GM23338 (cell line): Measurements from ENCODE around the gene LMAN2L. TPM values are rescaled to one million over a fixed set of nuclear protein-coding genes. Genes with fewer than 3 reads are reported as not detected.

Experiments
- ATAC-seq: fragments of 200-7000 bp; cut with Tn5 transposase; 3 replicates; pipeline ENCODE4 v1.9.1; 2020
- DNase-seq: peaks from one replicate; pipeline ENCODE4 v3.0.0-alpha.2; 2015; ENCODE audit warnings: low spot score
- H2AFZ ChIP-seq: fragments of 200-600 bp; sonication (generic); 2 replicates; pipeline ENCODE4 v1.8.0; 2016; ENCODE audit warnings: antibody characterized with exemption, mild to moderate bottlenecking, moderate library complexity
- H3F3A ChIP-seq: fragments of 200-600 bp; sonication (generic); replicated peaks from 2 replicates; pipeline ENCODE4 v1.8.0; 2017; ENCODE audit warnings: antibody characterized with exemption, mixed run types, low read depth
- H3K27ac ChIP-seq: fragments of 200-600 bp; sonication (generic); 2 replicates; pipeline ENCODE4 v1.6.1; 2016; ENCODE audit warnings: low read depth
- H3K27me3 ChIP-seq: fragments of 200-600 bp; sonication (generic); 2 replicates; pipeline ENCODE4 v1.8.0; 2016; ENCODE audit warnings: mild to moderate bottlenecking, mixed run types, moderate library complexity; ENCODE audit not compliant: insufficient read depth
- H3K36me3 ChIP-seq: fragments of 200-600 bp; sonication (generic); 2 replicates; pipeline ENCODE4 v1.8.0; 2016; ENCODE audit warnings: mild to moderate bottlenecking; ENCODE audit not compliant: insufficient read depth
- H3K4me1 ChIP-seq: fragments of 200-600 bp; sonication (generic); 2 replicates; pipeline ENCODE4 v1.8.0; 2016; ENCODE audit warnings: mild to moderate bottlenecking, moderate library complexity; ENCODE audit not compliant: insufficient read depth
- H3K4me2 ChIP-seq: fragments of 200-600 bp; sonication (generic); 2 replicates; pipeline ENCODE4 v1.7.1; 2017; ENCODE audit warnings: mixed run types
- H3K4me3 ChIP-seq: fragments of 200-600 bp; sonication (generic); 2 replicates; pipeline ENCODE4 v1.6.1; 2016; ENCODE audit warnings: mixed run types
- H3K79me2 ChIP-seq: fragments of 200-600 bp; sonication (generic); replicated peaks from 2 replicates; pipeline ENCODE4 v1.8.0; 2017; ENCODE audit warnings: mild to moderate bottlenecking; ENCODE audit not compliant: insufficient read depth
- H3K9me2 ChIP-seq: fragments of 200-600 bp; sonication (generic); 2 replicates; pipeline ENCODE4 v1.8.0; 2017; ENCODE audit not compliant: insufficient read depth
- H4K20me1 ChIP-seq: fragments of 200-600 bp; sonication (generic); replicated peaks from 2 replicates; pipeline ENCODE4 v1.8.0; 2017; ENCODE audit warnings: mild to moderate bottlenecking; ENCODE audit not compliant: insufficient read depth
- H3K27ac Mint-ChIP-seq: 2 replicates; pipeline ENCODE4 v1.8.0; 2020; ENCODE audit warnings: inconsistent platforms, mild to moderate bottlenecking, moderate library complexity, mixed read lengths
- H3K27me3 Mint-ChIP-seq: 3 replicates; pipeline ENCODE4 v1.8.0; 2022; ENCODE audit warnings: low read depth, mild to moderate bottlenecking, moderate library complexity, mixed read lengths, inconsistent platforms; ENCODE audit not compliant: insufficient read depth, poor library complexity
- H3K36me3 Mint-ChIP-seq: 3 replicates; pipeline ENCODE4 v1.8.0; 2021; ENCODE audit warnings: low read depth, mild to moderate bottlenecking, inconsistent platforms, moderate library complexity, mixed read lengths
- H3K4me1 Mint-ChIP-seq: 3 replicates; pipeline ENCODE4 v1.8.0; 2020; ENCODE audit warnings: mild to moderate bottlenecking, inconsistent platforms, mixed read lengths
- H3K4me3 Mint-ChIP-seq: 3 replicates; pipeline ENCODE4 v1.8.0; 2021; ENCODE audit warnings: moderate library complexity, mild to moderate bottlenecking, inconsistent platforms, mixed read lengths
- H3K9me3 Mint-ChIP-seq: 3 replicates; pipeline ENCODE4 v1.8.0; 2020; ENCODE audit warnings: moderate library complexity, mild to moderate bottlenecking, inconsistent platforms, mixed read lengths
- CREB1 ChIP-seq: fragments of 250-450 bp; sonication (Bioruptor Pico); IDR thresholded peaks from 2 replicates; pipeline ENCODE4 v1.5.0; 2020; ENCODE audit warnings: low read depth, mild to moderate bottlenecking, moderate library complexity
- EZH2 ChIP-seq: fragments of 200-600 bp; sonication (generic); IDR thresholded peaks from one replicate; pipeline ENCODE4 v1.8.0; 2017; ENCODE audit warnings: antibody characterized with exemption, mild to moderate bottlenecking, low read depth; ENCODE audit not compliant: unreplicated experiment
- EZH2phosphoT487 ChIP-seq: fragments of 200-600 bp; sonication (generic); IDR thresholded peaks from one replicate; pipeline ENCODE4 v1.8.1; 2018; ENCODE audit warnings: antibody characterized with exemption; ENCODE audit not compliant: unreplicated experiment
- JUNB ChIP-seq: IDR thresholded peaks from one replicate; pipeline ENCODE4 v1.6.1; 2016; ENCODE audit warnings: antibody characterized with exemption; ENCODE audit not compliant: unreplicated experiment
- NANOG ChIP-seq: IDR thresholded peaks from 2 replicates; pipeline ENCODE4 v1.6.1; 2016; ENCODE audit warnings: antibody characterized with exemption, borderline replicate concordance
- POLR2AphosphoS5 ChIP-seq: IDR thresholded peaks from 2 replicates; pipeline ENCODE4 v1.6.1; 2016; ENCODE audit warnings: antibody characterized with exemption, low read depth
- STAT1 ChIP-seq: IDR thresholded peaks from one replicate; pipeline ENCODE4 v1.6.1; 2016; ENCODE audit warnings: antibody characterized with exemption; ENCODE audit not compliant: unreplicated experiment
- ZNF114 ChIP-seq: fragments of 250-450 bp; sonication (Bioruptor Pico); IDR thresholded peaks from 2 replicates; pipeline ENCODE4 v1.5.0; 2020; ENCODE audit warnings: mild to moderate bottlenecking, moderate library complexity
- ZNF331 ChIP-seq: fragments of 250-450 bp; sonication (Bioruptor Pico); IDR thresholded peaks from 2 replicates; pipeline ENCODE4 v1.5.0; 2020; ENCODE audit warnings: low read depth, mild to moderate bottlenecking, moderate library complexity
- polyA plus RNA-seq: library from polyadenylated mRNA; unstranded; fragments of >200 nt; fragmentation: Nextera tagmentation; extraction: Ambion mirVana; gene quantifications from 2 replicates; pipeline ENCODE4 v1.2.1, GENCODE V29; 2016
- total RNA-seq: library from RNA; depleted of rRNA; stranded (reverse); fragments of >200 nt; shearing (Covaris generic); gene quantifications from 2 replicates; pipeline ENCODE4 v1.2.3, GENCODE V29; 2014
- TF ChIP-seq, protein P1 (sequence below): IDR thresholded peaks from 2 replicates; pipeline ENCODE4 v1.6.1; 2016; ENCODE audit warnings: antibody characterized with exemption
- TF ChIP-seq, protein P2 (sequence below), 2 experiments: fragments of 200-600 bp in 1 of 2; sonication (generic) in 1 of 2; conservative IDR thresholded peaks; 2 replicates each; pipeline versions ENCODE4 v1.5.1 to v1.6.1; 2016 to 2017; ENCODE audit warnings: antibody characterized with exemption in 2 of 2, low read depth in 2 of 2, mild to moderate bottlenecking in 2 of 2, moderate library complexity in 1 of 2
- TF ChIP-seq, protein P3 (sequence below): IDR thresholded peaks from one replicate; pipeline ENCODE4 v1.6.1; 2018; ENCODE audit warnings: antibody characterized with exemption; ENCODE audit not compliant: unreplicated experiment
- TF ChIP-seq, protein P4 (sequence below): fragments of 250-450 bp; sonication (Bioruptor Pico); IDR thresholded peaks from 2 replicates; pipeline ENCODE4 v1.5.0; 2020; ENCODE audit warnings: mild to moderate bottlenecking, moderate library complexity

The LMAN2L gene
- total and polyA plus RNA-seq, 2 experiments from 2014 or later, result 11.8 to 15.8 TPM

DNA sequence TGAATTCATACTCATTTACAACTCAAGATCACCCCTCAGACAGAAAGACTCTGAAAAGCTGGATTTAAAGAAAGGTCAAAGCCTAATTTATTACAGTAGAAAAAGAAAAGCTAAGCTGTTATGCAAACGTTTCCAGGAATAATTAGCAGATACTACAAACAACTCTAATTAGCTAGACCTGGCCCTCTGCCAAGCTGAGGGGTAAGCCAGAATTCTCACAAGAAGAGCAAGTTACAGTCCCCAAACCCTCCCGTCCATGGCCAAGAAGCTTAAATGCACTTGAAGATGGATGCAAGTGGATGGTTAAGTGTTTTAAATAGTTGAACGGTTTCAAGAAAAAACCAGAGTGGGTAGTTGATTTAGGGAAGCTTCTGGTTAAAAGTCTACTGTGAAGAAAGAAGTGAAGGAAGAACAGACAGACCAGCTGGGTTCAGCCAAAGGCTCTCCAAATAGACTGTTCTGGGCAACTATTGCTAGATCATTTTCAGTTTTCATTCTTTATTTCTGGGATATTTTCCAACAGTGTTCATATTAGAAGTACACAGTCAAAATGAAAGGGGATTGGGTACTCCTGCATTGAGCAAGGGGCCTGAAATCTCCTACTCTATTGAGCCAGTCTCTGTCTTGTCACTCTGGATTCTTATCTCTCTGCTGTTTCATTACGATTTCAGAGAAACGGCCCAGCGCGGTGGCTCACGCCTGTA lies 4.8 kb downstream of the LMAN2L start:
- ATAC-seq (no peak), DNase-seq (no peak)
- Histone ChIP-seq H3K4me3 (no peak overlapping the region), H3K79me2 (peaks cover 45% of the 10 kb centered on the region), H3F3A (no peaks in the 10 kb centered on the region), H2AFZ (no peak overlapping the region), H3K4me2 (no peak overlapping the region), H3K27ac (no peak overlapping the region), H3K9me2 (no peaks in the 10 kb centered on the region), H3K36me3 (peaks cover 57% of the 10 kb centered on the region), H3K4me1 (peaks cover 6% of the 10 kb centered on the region; the same call in 1 of the 2 replicates), H3K27me3 (no peaks in the 10 kb centered on the region), H4K20me1 (peaks cover 17% of the 10 kb centered on the region)
- Mint-ChIP-seq H3K4me1 (peaks cover 6% of the 10 kb centered on the region), H3K9me3 (no peaks in the 10 kb centered on the region), H3K27ac (no peak overlapping the region), H3K36me3 (peaks cover 56% of the 10 kb centered on the region), H3K4me3 (no peak overlapping the region), H3K27me3 (peaks cover 7% of the 10 kb centered on the region)
- TF ChIP-seq, protein P1, sequence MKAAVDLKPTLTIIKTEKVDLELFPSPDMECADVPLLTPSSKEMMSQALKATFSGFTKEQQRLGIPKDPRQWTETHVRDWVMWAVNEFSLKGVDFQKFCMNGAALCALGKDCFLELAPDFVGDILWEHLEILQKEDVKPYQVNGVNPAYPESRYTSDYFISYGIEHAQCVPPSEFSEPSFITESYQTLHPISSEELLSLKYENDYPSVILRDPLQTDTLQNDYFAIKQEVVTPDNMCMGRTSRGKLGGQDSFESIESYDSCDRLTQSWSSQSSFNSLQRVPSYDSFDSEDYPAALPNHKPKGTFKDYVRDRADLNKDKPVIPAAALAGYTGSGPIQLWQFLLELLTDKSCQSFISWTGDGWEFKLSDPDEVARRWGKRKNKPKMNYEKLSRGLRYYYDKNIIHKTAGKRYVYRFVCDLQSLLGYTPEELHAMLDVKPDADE, result no peak
- TF ChIP-seq, protein P2, sequence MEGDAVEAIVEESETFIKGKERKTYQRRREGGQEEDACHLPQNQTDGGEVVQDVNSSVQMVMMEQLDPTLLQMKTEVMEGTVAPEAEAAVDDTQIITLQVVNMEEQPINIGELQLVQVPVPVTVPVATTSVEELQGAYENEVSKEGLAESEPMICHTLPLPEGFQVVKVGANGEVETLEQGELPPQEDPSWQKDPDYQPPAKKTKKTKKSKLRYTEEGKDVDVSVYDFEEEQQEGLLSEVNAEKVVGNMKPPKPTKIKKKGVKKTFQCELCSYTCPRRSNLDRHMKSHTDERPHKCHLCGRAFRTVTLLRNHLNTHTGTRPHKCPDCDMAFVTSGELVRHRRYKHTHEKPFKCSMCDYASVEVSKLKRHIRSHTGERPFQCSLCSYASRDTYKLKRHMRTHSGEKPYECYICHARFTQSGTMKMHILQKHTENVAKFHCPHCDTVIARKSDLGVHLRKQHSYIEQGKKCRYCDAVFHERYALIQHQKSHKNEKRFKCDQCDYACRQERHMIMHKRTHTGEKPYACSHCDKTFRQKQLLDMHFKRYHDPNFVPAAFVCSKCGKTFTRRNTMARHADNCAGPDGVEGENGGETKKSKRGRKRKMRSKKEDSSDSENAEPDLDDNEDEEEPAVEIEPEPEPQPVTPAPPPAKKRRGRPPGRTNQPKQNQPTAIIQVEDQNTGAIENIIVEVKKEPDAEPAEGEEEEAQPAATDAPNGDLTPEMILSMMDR (conservative IDR thresholded peaks at IDR 0.05; ENCODE audit: low read depth in 2 of 2), result no peak
- TF ChIP-seq, protein P3, sequence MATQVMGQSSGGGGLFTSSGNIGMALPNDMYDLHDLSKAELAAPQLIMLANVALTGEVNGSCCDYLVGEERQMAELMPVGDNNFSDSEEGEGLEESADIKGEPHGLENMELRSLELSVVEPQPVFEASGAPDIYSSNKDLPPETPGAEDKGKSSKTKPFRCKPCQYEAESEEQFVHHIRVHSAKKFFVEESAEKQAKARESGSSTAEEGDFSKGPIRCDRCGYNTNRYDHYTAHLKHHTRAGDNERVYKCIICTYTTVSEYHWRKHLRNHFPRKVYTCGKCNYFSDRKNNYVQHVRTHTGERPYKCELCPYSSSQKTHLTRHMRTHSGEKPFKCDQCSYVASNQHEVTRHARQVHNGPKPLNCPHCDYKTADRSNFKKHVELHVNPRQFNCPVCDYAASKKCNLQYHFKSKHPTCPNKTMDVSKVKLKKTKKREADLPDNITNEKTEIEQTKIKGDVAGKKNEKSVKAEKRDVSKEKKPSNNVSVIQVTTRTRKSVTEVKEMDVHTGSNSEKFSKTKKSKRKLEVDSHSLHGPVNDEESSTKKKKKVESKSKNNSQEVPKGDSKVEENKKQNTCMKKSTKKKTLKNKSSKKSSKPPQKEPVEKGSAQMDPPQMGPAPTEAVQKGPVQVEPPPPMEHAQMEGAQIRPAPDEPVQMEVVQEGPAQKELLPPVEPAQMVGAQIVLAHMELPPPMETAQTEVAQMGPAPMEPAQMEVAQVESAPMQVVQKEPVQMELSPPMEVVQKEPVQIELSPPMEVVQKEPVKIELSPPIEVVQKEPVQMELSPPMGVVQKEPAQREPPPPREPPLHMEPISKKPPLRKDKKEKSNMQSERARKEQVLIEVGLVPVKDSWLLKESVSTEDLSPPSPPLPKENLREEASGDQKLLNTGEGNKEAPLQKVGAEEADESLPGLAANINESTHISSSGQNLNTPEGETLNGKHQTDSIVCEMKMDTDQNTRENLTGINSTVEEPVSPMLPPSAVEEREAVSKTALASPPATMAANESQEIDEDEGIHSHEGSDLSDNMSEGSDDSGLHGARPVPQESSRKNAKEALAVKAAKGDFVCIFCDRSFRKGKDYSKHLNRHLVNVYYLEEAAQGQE, result no peak
- TF ChIP-seq NANOG (no peak), EZH2phosphoT487 (no peak), JUNB (no peak), EZH2 (no peak), ZNF331 (CRISPR knock-in tag) (no peak), CREB1 (no peak), POLR2AphosphoS5 (no peak), STAT1 (no peak), ZNF114 (CRISPR knock-in tag) (no peak)
- TF ChIP-seq, protein P4, sequence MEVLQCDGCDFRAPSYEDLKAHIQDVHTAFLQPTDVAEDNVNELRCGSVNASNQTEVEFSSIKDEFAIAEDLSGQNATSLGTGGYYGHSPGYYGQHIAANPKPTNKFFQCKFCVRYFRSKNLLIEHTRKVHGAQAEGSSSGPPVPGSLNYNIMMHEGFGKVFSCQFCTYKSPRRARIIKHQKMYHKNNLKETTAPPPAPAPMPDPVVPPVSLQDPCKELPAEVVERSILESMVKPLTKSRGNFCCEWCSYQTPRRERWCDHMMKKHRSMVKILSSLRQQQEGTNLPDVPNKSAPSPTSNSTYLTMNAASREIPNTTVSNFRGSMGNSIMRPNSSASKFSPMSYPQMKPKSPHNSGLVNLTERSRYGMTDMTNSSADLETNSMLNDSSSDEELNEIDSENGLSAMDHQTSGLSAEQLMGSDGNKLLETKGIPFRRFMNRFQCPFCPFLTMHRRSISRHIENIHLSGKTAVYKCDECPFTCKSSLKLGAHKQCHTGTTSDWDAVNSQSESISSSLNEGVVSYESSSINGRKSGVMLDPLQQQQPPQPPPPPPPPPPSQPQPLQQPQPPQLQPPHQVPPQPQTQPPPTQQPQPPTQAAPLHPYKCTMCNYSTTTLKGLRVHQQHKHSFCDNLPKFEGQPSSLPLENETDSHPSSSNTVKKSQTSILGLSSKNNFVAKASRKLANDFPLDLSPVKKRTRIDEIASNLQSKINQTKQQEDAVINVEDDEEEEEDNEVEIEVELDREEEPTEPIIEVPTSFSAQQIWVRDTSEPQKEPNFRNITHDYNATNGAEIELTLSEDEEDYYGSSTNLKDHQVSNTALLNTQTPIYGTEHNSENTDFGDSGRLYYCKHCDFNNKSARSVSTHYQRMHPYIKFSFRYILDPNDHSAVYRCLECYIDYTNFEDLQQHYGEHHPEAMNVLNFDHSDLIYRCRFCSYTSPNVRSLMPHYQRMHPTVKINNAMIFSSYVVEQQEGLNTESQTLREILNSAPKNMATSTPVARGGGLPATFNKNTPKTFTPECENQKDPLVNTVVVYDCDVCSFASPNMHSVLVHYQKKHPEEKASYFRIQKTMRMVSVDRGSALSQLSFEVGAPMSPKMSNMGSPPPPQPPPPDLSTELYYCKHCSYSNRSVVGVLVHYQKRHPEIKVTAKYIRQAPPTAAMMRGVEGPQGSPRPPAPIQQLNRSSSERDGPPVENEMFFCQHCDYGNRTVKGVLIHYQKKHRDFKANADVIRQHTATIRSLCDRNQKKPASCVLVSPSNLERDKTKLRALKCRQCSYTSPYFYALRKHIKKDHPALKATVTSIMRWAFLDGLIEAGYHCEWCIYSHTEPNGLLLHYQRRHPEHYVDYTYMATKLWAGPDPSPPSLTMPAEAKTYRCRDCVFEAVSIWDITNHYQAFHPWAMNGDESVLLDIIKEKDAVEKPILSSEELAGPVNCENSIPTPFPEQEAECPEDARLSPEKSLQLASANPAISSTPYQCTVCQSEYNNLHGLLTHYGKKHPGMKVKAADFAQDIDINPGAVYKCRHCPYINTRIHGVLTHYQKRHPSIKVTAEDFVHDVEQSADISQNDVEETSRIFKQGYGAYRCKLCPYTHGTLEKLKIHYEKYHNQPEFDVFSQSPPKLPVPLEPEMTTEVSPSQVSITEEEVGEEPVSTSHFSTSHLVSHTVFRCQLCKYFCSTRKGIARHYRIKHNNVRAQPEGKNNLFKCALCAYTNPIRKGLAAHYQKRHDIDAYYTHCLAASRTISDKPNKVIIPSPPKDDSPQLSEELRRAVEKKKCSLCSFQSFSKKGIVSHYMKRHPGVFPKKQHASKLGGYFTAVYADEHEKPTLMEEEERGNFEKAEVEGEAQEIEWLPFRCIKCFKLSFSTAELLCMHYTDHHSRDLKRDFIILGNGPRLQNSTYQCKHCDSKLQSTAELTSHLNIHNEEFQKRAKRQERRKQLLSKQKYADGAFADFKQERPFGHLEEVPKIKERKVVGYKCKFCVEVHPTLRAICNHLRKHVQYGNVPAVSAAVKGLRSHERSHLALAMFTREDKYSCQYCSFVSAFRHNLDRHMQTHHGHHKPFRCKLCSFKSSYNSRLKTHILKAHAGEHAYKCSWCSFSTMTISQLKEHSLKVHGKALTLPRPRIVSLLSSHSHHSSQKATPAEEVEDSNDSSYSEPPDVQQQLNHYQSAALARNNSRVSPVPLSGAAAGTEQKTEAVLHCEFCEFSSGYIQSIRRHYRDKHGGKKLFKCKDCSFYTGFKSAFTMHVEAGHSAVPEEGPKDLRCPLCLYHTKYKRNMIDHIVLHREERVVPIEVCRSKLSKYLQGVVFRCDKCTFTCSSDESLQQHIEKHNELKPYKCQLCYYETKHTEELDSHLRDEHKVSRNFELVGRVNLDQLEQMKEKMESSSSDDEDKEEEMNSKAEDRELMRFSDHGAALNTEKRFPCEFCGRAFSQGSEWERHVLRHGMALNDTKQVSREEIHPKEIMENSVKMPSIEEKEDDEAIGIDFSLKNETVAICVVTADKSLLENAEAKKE (CRISPR knock-in tag), result no peak
